ENCODE data around the gene NR3C2.

DNA sequence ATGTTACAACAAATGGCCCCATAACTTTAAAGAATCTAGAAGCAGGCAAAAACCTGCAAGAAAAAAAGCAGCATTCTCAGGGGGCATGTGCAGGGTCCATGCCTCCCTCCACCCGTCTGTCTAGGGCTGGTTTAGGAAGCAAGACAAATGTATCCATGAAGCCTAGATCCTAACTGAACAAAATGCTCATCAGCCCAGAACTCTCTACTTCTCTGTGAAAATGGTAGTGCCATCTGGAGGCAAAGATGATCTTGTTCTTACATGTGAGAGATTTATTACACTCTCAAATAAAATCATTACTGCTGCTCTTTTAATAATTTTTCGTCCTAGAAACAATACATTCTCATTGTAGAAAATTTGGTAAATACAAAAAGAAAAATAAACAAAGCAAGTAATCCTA, 26.7 kb downstream of the NR3C2 start:
- TF ChIP-seq, protein P1, sequence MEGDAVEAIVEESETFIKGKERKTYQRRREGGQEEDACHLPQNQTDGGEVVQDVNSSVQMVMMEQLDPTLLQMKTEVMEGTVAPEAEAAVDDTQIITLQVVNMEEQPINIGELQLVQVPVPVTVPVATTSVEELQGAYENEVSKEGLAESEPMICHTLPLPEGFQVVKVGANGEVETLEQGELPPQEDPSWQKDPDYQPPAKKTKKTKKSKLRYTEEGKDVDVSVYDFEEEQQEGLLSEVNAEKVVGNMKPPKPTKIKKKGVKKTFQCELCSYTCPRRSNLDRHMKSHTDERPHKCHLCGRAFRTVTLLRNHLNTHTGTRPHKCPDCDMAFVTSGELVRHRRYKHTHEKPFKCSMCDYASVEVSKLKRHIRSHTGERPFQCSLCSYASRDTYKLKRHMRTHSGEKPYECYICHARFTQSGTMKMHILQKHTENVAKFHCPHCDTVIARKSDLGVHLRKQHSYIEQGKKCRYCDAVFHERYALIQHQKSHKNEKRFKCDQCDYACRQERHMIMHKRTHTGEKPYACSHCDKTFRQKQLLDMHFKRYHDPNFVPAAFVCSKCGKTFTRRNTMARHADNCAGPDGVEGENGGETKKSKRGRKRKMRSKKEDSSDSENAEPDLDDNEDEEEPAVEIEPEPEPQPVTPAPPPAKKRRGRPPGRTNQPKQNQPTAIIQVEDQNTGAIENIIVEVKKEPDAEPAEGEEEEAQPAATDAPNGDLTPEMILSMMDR (IDR thresholded peaks at IDR 0.05) = peak in 3 of 6 experiments; percentile 12 to 30 (median 25)
- no peak for TF ChIP-seq POLR2A (IDR thresholded peaks at IDR 0.05)

Measured in adrenal gland (tissue), 5 donors.